HG02642 (cell line): ENCODE data around the gene OR10A5.
"Not testable (repeated sequence)": the region's sequence is repeated elsewhere in the genome, so short reads cannot be mapped to it uniquely, and the experiment has no call there.

Experiments used
- ATAC-seq: cut with Tn5 transposase; IDR thresholded peaks from one replicate; pipeline ENCODE4 v1.9.1; 2021; ENCODE audit warnings: mild to moderate bottlenecking; ENCODE audit not compliant: unreplicated experiment, poor library complexity

Gene OR10A5

DNA sequence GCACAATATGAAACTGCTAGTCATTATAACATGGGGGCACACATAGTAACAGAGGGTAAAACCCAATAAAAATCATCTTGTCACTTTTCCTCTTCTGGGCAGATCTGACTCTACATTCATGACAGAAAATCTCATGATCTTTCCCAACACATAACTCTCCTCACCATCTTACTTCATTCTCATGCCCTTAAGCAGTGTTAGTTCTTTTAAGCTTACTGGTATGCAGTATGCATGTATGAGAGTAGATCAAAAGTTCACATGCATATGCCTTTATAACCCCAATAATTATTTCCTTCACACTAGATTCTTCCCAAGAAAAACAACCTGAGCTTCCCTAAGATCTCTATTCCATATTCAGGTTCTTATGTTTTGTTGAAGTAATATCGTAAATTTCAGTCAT lies 25.8 kb downstream of the OR10A5 start:
- ATAC-seq, result no peak

DNA sequence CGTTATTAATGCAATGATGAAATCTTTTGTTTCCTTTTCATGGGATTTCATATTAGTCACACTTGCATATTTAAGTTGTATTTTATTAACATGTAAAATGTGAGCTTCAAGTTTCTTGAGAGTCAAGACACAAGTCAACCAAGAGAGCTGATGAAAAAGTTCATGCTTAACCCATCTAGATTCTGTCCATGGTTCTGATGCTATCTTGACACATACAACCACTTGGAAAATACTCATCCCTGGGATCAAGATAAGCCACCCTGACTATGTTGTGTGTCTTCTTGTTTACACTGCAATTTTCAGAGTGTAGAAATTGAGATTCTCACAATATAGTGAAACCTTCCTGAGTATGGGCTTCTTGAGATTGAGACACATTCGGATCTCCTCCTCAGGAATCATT lies 30.3 kb downstream of the OR10A5 start:
- no peak for ATAC-seq

DNA sequence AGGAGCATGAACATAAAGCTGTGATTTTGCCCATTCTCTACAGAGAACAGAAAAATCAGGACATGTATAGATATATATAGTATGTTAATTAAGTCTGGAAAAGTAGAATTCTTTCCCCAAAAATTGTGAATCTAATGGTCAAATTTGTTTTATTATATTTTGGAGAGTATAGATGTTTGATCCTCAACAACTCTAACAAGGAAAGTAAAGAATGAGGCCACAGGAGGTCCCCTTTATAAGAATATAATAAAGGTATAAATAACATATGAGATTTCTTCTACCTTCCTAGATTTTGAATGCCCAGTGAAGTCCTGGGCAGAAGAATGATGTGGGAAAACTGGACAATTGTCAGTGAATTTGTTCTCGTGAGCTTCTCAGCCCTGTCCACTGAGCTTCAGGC lies 30.8 kb downstream of the OR10A5 start, which contains the start of gene OR10A4:
Gene OR10A4 (plus strand): TSS at position 301 of the 400 bp plus-strand sequence. CDS start 23 bp downstream, at position 324.
- ATAC-seq, result no peak

DNA sequence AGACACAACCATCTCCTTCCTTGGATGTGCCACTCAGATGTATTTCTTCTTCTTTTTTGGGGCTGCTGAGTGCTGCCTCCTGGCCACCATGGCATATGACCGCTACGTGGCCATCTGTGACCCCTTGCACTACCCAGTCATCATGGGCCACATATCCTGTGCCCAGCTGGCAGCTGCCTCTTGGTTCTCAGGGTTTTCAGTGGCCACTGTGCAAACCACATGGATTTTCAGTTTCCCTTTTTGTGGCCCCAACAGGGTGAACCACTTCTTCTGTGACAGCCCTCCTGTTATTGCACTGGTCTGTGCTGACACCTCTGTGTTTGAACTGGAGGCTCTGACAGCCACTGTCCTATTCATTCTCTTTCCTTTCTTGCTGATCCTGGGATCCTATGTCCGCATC lies 31.4 kb downstream of the OR10A5 start:
- ATAC-seq, result no peak

DNA sequence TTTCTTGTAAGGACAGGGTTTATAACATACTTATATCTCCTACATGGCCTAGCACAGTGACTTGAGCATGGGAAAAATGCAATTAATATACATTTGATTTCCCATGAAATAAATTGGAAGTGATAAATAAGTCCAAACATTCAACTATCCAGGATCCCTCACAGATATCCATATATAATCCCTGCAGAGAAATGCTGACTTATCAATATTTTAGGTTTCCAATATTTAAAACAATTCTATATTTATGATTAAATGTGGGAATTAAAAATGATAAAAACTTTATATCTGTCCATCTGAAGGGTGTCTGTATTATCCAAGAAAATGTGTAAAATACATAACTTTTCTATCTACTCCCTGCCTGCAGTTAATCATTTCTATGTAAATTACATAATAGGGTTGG lies 37.3 kb downstream of the OR10A5 start:
- no peak for ATAC-seq

DNA sequence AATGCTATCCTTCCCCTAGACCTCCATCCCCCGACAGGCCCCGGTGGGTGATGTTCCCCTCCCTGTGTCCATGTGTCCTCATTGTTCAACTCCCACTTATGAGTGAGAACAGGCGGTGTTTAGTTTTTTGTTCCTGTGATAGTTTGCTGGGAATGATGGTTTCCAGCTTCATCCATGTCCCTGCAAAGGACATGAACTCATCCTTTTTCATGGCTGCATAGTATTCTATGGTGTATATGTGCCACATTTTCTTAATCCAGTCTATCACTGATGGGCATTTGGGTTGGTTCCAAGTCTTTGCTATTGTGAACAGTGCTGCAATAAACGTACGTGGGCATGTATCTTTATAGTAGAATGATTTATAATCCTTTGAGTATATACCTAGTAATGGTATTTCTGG lies 42.2 kb downstream of the OR10A5 start:
- ATAC-seq, result not testable (repeated sequence)

DNA sequence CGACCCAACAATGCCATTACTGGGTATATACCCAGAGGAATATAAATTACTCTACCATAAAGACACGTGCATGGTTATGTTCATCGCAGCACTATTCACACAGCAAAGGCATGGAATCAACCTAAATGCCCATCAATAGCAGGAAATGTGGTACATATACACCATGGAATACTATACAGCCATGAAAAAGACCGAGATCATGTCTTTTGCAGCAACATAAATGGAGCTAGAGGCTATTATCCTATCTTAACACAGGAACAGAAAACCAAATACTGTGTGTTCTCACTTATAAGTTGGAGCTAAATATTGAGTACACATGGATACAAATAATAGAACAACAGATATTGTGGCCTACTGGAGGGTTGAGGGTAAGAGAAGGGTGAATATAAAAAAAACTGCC lies 43.3 kb downstream of the OR10A5 start:
- no peak for ATAC-seq

DNA sequence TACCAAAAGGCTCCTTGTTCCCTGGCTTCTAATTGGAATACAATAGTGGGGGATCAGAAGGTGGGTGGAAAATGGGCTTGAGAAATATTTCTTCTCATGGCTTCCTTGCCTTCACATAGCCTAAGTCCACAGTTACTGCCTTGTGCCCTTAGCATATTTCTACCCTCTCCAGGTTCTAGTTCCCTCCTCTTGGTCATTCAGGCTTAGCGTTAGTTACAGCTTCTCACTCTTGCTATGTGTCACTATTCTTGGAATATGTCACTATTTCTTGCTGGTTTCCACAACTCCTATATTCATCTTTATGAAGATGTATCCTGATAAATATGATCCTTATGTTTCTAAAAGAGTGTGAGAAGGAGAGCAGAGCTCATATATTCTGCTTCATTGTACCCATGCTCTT lies 44.4 kb downstream of the OR10A5 start:
- no peak for ATAC-seq

DNA sequence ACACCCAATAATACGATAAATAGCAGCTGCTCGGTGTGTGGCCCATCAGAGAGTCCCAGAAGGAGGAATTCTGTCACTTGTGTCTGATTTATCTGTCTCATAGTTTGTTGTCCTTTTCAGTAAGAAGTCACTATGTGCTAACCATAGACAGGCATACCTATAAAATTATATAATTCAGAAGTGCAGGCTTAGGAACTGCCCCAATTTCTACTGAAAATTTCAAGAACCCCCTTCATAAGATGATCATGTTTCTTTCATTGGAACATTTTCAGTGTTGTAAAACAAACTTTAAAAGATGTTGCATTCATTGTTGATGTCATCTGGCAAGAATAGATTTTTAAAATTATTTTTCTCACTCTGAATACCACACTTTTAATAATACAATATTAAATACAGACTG lies 46.9 kb downstream of the OR10A5 start, which contains the start of gene OR2D2:
Gene OR2D2 (minus strand): TSS at position 101 of the 400 bp plus-strand sequence. CDS start 0 bp downstream, at position 101.
- no peak for ATAC-seq

DNA sequence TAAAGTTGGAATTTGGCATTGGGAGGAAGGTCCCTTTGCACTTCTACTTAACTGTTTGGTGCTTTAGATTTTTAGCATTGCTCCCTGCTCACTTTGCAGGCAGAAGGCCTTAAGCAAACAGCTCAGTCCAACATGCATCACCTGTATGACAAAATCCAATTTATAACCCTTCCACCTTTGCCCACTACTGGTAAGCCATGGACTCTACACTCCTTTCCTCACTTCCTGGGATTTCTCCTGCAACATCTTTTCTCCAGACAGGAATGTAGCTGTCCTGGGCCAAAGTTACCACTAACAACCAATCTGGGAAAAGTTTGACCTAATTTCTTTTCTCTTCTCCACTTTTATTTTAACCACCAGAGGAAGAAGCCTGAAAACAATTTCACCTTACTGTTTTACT lies 48.6 kb downstream of the OR10A5 start:
- ATAC-seq, result no peak

DNA sequence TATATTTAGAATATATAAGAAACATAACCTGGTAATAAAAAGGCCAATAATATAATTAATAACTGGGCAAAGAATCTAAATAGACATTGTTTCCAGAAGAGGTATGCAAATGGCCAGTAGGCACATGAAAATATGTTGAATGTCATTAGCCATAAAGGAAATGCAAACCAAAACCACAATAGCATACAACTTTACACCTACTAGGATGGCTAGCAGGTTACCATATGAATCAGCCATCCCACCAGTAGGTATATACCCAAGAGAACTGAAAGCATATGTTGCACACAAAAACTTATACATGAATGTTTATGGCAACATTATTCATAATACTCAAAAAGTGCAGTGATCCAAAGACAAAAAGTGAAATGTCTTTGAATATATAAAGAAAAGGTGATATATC lies 49.5 kb downstream of the OR10A5 start:
- ATAC-seq, result peak; percentile 90
